Epithelial cell of proximal tubule (primary cell): ENCODE data around the gene KLF11. TPM values are rescaled to one million over a fixed set of nuclear protein-coding genes. Genes with fewer than 3 reads are reported as not detected.

ENCODE experiments used
- DNase-seq: peaks from one replicate; pipeline ENCODE4 v3.0.0-alpha.2; 2011; ENCODE audit warnings: low read depth
- H3K4me3 ChIP-seq: 2 replicates; pipeline ENCODE4 v1.5.1; 2011; ENCODE audit warnings: low read depth, mild to moderate bottlenecking, low read length
- total RNA-seq: library from RNA; depleted of rRNA; stranded (reverse); fragments of >200 nt; gene quantifications from 2 replicates; pipeline ENCODE4 v1.2.3, GENCODE V29; 2015
- TF ChIP-seq, protein P1 (sequence below): conservative IDR thresholded peaks from 2 replicates; pipeline ENCODE4 v1.5.1; 2012; ENCODE audit warnings: low read depth, mild to moderate bottlenecking, low read length

The KLF11 gene
- total RNA-seq, 1 donor from 2014 or later = 9.3 TPM

DNA sequence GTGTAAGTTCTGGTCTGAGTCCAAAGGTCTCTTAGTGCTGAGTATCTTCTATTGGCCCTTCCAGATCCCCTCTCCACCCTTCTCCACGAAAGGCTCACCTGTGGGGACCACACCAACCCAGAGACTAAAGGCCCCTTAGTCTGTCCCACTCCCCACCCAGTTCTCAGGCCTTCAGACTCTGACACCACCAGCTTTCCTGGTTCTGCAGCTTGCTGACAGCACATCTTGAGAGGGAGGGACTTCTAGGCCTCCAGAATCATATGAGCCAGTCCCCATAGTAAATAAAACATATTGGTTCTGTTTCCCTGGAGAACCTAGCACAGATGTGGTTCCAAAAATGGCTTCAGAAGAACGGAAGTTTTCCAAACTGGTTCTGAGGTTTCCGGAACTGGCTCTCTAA is 38.5 kb upstream of the KLF11 start:
- TF ChIP-seq, protein P1, sequence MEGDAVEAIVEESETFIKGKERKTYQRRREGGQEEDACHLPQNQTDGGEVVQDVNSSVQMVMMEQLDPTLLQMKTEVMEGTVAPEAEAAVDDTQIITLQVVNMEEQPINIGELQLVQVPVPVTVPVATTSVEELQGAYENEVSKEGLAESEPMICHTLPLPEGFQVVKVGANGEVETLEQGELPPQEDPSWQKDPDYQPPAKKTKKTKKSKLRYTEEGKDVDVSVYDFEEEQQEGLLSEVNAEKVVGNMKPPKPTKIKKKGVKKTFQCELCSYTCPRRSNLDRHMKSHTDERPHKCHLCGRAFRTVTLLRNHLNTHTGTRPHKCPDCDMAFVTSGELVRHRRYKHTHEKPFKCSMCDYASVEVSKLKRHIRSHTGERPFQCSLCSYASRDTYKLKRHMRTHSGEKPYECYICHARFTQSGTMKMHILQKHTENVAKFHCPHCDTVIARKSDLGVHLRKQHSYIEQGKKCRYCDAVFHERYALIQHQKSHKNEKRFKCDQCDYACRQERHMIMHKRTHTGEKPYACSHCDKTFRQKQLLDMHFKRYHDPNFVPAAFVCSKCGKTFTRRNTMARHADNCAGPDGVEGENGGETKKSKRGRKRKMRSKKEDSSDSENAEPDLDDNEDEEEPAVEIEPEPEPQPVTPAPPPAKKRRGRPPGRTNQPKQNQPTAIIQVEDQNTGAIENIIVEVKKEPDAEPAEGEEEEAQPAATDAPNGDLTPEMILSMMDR = no peak
- H3K4me3 ChIP-seq = no peak overlapping the region
- no peak for DNase-seq

DNA sequence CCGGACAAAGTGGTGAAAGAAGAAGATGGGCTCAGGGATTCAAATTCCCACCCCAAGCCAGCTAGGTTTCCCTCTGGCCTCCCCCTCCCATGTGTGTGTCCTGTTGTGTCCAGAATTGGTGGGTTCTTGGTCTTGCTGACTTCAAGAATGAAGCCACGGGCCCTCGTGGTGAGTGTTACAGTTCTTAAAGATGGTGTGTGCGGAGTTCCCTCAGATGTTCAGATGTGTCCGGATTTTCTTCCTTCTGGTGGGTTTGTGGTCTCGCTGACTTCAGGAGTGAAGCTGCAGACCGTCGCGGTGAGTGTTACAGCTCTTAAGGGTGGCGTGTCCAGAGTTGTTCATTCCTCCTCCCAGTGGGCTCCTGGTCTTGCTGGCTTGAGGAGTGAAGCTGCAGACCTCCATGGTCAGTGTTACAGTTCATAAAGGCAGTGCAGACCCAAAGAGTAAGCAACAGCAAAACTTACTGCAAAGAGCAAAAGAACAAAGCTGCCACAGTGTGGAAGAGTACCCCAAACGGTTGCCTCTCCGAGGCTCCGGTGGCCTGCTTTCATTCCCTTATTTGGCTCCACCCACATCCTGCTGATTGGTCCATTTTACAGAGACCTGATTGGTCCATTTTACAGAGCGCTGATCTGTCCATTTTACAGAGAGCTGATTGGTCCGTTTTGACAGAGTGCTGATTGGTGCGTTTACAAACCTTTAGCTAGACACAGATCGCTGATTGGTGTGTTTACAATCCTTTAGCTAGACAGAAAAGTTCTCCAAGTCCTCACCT is 37.7 kb upstream of the KLF11 start:
- DNase-seq = no peak
- H3K4me3 ChIP-seq = no peak overlapping the region
- TF ChIP-seq, protein P1 = no peak

DNA sequence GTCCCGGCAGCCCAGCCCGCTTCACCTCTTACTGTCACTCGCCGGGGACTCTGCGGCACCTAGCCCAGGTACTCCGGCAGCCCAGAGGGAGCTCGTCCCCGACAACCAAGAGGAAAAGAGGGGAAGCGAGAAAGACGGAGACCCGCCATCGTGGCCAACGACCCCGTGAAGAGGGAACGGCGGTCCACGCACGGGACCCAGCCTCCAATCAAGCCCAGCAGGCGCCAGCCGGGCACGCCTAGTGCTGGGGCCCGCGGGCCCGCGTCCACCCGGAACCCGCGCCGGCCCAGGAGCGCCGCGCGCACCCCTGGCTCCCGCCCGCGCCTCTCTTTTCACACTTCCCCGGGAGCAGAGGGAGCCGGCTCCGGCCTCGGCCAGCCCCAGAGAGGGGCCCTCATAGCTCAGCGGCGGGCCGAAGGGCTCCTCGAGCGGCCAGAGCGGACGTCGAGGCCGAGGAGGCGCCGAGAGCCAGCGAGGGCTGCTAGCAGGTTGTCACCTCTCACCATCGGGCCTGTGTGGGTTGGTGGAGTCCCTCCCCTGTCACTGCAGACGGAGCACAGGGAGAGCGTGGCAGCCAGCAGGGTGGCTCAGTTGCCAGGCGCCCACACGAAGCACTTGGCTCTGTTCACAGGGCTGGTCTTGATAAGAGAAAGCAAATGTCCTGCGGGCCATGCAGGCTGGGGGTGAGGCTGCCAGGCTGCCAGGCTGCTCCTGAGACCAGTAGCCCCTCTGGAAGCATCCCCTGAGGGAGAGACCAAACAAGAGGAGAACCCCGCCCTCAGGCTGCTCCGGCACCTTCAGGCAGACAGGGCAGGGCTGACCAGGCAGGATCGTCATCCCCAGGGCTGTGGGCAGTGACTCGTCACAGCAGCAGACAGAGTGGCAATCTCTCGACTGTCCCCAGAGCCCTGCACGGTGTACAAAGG is 36.9 kb upstream of the KLF11 start:
- H3K4me3 ChIP-seq = no peak overlapping the region
- DNase-seq = no peak
- TF ChIP-seq, protein P1 = no peak

DNA sequence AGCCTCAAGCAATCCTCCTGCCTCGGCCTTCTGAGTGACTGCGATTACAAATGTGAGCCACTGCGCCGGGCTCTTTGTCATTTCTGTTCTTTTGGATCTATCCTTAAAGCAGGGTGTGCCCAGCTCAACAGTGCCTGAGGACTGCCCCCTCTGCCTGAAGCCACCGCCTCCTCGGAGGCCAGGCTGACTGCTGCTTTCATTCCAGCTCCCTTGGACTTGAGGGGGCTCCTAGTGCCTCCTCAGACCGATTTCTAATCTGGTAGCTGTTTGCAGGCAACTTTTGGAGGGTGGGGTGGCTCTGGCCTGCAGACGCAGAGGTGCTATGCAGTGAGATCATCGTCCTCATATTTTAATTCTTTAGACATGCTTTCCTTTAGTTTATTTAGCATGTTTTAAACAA is 35.9 kb upstream of the KLF11 start:
- H3K4me3 ChIP-seq = no peak overlapping the region
- TF ChIP-seq, protein P1 = no peak

DNA sequence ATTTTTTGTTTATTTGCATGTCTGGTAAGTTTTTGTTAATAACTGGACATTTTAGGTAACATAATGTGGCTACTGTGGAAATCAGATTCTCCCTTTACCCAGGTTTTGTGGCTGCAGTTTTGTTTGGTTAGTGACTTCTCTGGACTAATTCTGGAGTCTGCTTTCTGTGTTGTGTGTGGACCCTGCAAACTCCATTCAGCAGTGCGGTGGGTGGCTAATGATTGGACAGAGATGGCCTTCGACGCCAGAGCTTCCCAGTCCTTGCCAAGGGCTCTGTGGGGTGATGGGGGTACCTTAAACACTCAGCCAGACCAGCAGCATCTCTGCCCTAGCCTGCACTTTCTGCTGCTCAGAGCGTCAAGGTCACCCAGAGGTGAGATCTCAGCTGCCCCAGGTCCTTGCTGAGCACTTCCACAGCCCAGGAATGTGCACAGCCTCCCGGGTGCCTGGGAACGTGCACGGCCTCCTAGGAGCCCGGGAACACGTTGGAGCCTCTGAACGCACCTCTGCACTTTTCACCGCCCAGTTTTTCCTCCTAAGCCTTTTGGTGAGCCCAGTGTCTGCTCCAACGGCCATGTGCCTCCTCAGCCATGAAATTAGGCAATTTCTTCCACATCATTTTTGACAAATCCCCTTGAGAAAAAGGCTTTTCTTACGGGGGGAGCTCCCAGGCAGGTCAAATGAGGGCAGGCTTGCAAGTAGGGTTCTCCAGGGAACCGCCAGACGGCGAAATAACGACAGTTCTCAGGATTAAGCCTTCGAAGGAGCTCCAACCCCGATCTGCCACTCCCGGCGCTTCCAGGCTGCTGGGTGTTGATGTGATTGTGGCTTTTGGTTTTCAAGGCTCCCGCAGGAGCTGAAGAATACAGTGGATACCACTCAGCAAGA is 35.2 kb upstream of the KLF11 start:
- H3K4me3 ChIP-seq = no peak overlapping the region
- TF ChIP-seq, protein P1 = no peak
- DNase-seq = no peak

More for the DNA sequence above, 35.9 kb upstream of the KLF11 start:
- DNase-seq = no peak

DNA sequence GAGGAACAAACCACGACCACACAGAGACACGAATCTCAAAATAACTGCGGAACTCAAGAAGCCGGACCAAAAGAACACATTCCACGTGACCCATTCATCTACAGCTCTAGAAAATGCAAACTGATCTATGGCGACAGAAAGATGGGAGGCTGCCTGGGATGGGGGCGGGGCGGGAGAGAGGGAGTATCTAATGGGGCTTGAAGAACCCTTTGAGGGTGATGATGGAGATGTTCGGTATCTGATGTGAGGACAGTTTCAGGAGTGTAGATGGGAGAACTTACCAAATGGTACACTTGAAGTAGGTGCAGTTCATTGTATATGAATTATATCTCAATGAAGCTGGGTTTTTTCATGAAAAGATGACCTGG is 34.6 kb upstream of the KLF11 start:
- TF ChIP-seq, protein P1 = no peak
- no peak for DNase-seq
- no peak overlapping the region for H3K4me3 ChIP-seq
